Fibroblast of lung (primary cell): ENCODE measurements around the gene TGM5. TPM values are rescaled to one million over a fixed set of nuclear protein-coding genes. Genes with fewer than 3 reads are reported as not detected.

ENCODE experiments used
- DNase-seq, 2 donors: peaks; one replicate each; pipeline versions ENCODE4 v3.0.0 to v3.0.0-alpha.2; 2010; ENCODE audit warnings: low read depth in 2 of 2
- H2AFZ ChIP-seq: 2 replicates; pipeline ENCODE4 v1.5.1; 2012; ENCODE audit warnings: low read length, control low read depth, inconsistent platforms
- H3K27ac ChIP-seq: 2 replicates; pipeline ENCODE4 v1.5.1; 2011; ENCODE audit warnings: low read length, control low read depth; ENCODE audit not compliant: insufficient read depth
- H3K27me3 ChIP-seq: 2 replicates; pipeline ENCODE4 v1.5.1; 2011; ENCODE audit warnings: mild to moderate bottlenecking, low read length; ENCODE audit not compliant: control insufficient read depth, insufficient read depth
- H3K36me3 ChIP-seq: 2 replicates; pipeline ENCODE4 v1.5.1; 2011; ENCODE audit warnings: low read length; ENCODE audit not compliant: control insufficient read depth, insufficient read depth
- H3K4me1 ChIP-seq: 2 replicates; pipeline ENCODE4 v1.5.1; 2011; ENCODE audit warnings: low read length; ENCODE audit not compliant: control insufficient read depth, insufficient read depth; ENCODE audit errors: extremely low read depth
- H3K4me2 ChIP-seq: 2 replicates; pipeline ENCODE4 v1.5.1; 2011; ENCODE audit warnings: low read length, control low read depth; ENCODE audit not compliant: insufficient read depth; ENCODE audit errors: extremely low read depth
- H3K4me3 ChIP-seq, 4 experiments: fragments of 200-600 bp in 1 of 4; sonication (generic) in 1 of 4; replicated peaks in 1 of 4; 2 replicates each; pipeline ENCODE4 v1.5.1; 2011 to 2016; ENCODE audit warnings: low read length in 4 of 4, low read depth in 3 of 4, mild to moderate bottlenecking in 3 of 4, control low read depth in 2 of 4, inconsistent platforms in 1 of 4, mixed read lengths in 1 of 4; ENCODE audit not compliant: insufficient read depth in 1 of 4; ENCODE audit errors: control extremely low read depth in 1 of 4
- H3K79me2 ChIP-seq: 2 replicates; pipeline ENCODE4 v1.5.1; 2012; ENCODE audit warnings: mild to moderate bottlenecking, low read length, inconsistent platforms; ENCODE audit not compliant: control insufficient read depth, insufficient read depth
- H3K9ac ChIP-seq: 2 replicates; pipeline ENCODE4 v1.5.1; 2011; ENCODE audit warnings: mild to moderate bottlenecking, low read length, control low read depth; ENCODE audit not compliant: insufficient read depth
- H3K9me3 ChIP-seq: 2 replicates; pipeline ENCODE4 v1.5.1; 2012; ENCODE audit warnings: low read depth, low read length; ENCODE audit not compliant: control insufficient read depth, insufficient read depth
- H4K20me1 ChIP-seq: 2 replicates; pipeline ENCODE4 v1.5.1; 2011; ENCODE audit warnings: low read length; ENCODE audit not compliant: control insufficient read depth, insufficient read depth; ENCODE audit errors: extremely low read depth
- CTCF ChIP-seq, 2 donors: IDR thresholded peaks in 1 of 2; conservative IDR thresholded peaks in 1 of 2; 1 replicate in 1 of 2; 2 replicates in 1 of 2; pipeline ENCODE4 v1.5.1; 2011 to 2012; ENCODE audit warnings: low read length in 2 of 2, control low read depth in 1 of 2, inconsistent platforms in 1 of 2, low read depth in 1 of 2, mild to moderate bottlenecking in 1 of 2
- EZH2 ChIP-seq: IDR thresholded peaks from 2 replicates; pipeline ENCODE4 v1.5.1; 2012; ENCODE audit warnings: low read length, control low read depth, mild to moderate bottlenecking; ENCODE audit errors: missing control alignments
- polyA plus RNA-seq, 2 donors: library from polyadenylated mRNA; depleted of rRNA in 1 of 2; stranded (reverse) in 1 of 2; unstranded in 1 of 2; fragments of >200 nt; gene quantifications; 2 replicates each; pipeline ENCODE4 v1.2.1, GENCODE V29; 2011 to 2012; ENCODE audit warnings: missing spikeins in 1 of 2
- total RNA-seq: library from RNA; depleted of rRNA; stranded (reverse); fragments of >200 nt; gene quantifications from 2 replicates; pipeline ENCODE4 v1.2.1, GENCODE V29; 2014

The TGM5 gene
- total and polyA plus RNA-seq, 2 donors (not counting 1 experiment from before 2014, with no cell fraction given), result under 0.01 to 0.03 TPM

DNA sequence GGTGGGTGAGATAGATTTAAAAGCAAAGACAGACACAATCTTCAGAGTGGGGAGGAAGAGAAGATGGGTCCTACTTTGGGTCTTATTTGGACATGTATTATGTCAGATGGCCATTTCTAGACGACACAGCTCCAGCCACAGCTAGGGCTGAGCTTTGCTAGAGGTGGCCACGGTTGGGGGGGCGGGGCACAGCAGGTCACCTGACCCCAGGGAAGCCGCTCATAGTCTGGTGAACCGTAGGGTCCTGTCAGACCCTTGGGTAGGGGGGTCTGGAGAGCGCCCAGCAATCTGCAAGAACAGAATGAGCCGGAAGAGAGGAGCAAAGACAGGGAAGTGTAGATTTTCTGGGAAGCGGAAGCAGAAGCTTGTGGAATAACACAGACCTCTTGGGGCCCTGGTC is 52.6 kb downstream of the TGM5 start:
- Histone ChIP-seq H4K20me1 (no peaks in the 10 kb centered on the region), H2AFZ (no peak overlapping the region), H3K4me2 (no peak overlapping the region), H3K9ac (no peak overlapping the region), H3K4me3 (no peak overlapping the region), H3K27ac (no peak overlapping the region), H3K9me3 (no peaks in the 10 kb centered on the region), H3K79me2 (no peaks in the 10 kb centered on the region), H3K27me3 (peaks cover 13% of the 10 kb centered on the region), H3K4me1 (no peaks in the 10 kb centered on the region), H3K36me3 (no peaks in the 10 kb centered on the region)
- TF ChIP-seq EZH2 (no peak), CTCF (conservative IDR thresholded peaks at IDR 0.05 in 1 of 2, IDR thresholded peaks at IDR 0.05 in 1 of 2; ENCODE audit: low read depth in 1 of 2, low read length in 2 of 2) (no peak)
- DNase-seq, result no peak

GRCh38 chr15:43213466-43213865 is 53.3 kb downstream of the TGM5 start:
- Histone ChIP-seq H3K4me1 (no peaks in the 10 kb centered on the region), H3K27me3 (peaks cover 16% of the 10 kb centered on the region), H3K4me3 (no peak overlapping the region), H3K9me3 (no peaks in the 10 kb centered on the region), H2AFZ (no peak overlapping the region), H3K9ac (no peak overlapping the region), H3K79me2 (no peaks in the 10 kb centered on the region), H3K27ac (no peak overlapping the region), H4K20me1 (no peaks in the 10 kb centered on the region), H3K4me2 (no peak overlapping the region), H3K36me3 (no peaks in the 10 kb centered on the region)
- DNase-seq, result no peak
- TF ChIP-seq CTCF (conservative IDR thresholded peaks at IDR 0.05 in 1 of 2, IDR thresholded peaks at IDR 0.05 in 1 of 2; ENCODE audit: low read depth in 1 of 2, low read length in 2 of 2) (no peak), EZH2 (no peak)

- Histone ChIP-seq H2AFZ (no peak overlapping the region), H3K9me3 (no peaks in the 10 kb centered on the region), H3K79me2 (no peaks in the 10 kb centered on the region), H3K9ac (no peak overlapping the region), H3K4me1 (no peaks in the 10 kb centered on the region), H3K4me3 (no peak overlapping the region), H3K27ac (no peak overlapping the region), H3K4me2 (no peak overlapping the region), H3K27me3 (peaks cover 16% of the 10 kb centered on the region), H3K36me3 (no peaks in the 10 kb centered on the region), H4K20me1 (no peaks in the 10 kb centered on the region)
- DNase-seq, result no peak
- TF ChIP-seq EZH2, result no peak
These were observed 53.8 kb downstream of the TGM5 start for GRCh38 chr15:43212951-43213350.
